NCI-H1694 (cell line): Measurements from ENCODE around the gene DNAAF8.
"Not testable (repeated sequence)": the region's sequence is repeated elsewhere in the genome, so short reads cannot be mapped to it uniquely, and the experiment has no call there.

Source experiments
- DNase-seq: peaks from one replicate; lab custom pipeline; 2025; lab: John Stamatoyannopoulos, UW

The DNAAF8 gene

GRCh38 chr16:4723071-4723767 is 11.1 kb upstream of the DNAAF8 start:
- DNase-seq, result no peak

- no peak for DNase-seq
Observed at GRCh38 chr16:4724661-4725270, 9.6 kb upstream of the DNAAF8 start.

GRCh38 chr16:4726616-4727015 is 7.7 kb upstream of the DNAAF8 start:
- no peak for DNase-seq

- no peak for DNase-seq
Observed at GRCh38 chr16:4728676-4729075, 5.7 kb upstream of the DNAAF8 start.

GRCh38 chr16:4729876-4730275 is 4.5 kb upstream of the DNAAF8 start:
- no peak for DNase-seq

- DNase-seq, result no peak
Observed at GRCh38 chr16:4733211-4733742, 1.1 kb upstream of the DNAAF8 start.

GRCh38 chr16:4733747-4734062 is 632 bp upstream of the DNAAF8 start:
- DNase-seq, result no peak

- peak; percentile 43 for DNase-seq
Observed at GRCh38 chr16:4734730-4735535, 596 bp downstream of the DNAAF8 start.

GRCh38 chr16:4736546-4736945 is 2.2 kb downstream of the DNAAF8 start:
- no peak for DNase-seq

- DNase-seq, result no peak
Observed at GRCh38 chr16:4737545-4737944, 3.2 kb downstream of the DNAAF8 start.

- not testable (repeated sequence) for DNase-seq
Observed at GRCh38 chr16:4738370-4738769, 4.0 kb downstream of the DNAAF8 start.

- no peak for DNase-seq
Observed at GRCh38 chr16:4743226-4743878, 9.0 kb downstream of the DNAAF8 start.

- no peak for DNase-seq
Observed at GRCh38 chr16:4744555-4745273, 10.4 kb downstream of the DNAAF8 start.

GRCh38 chr16:4745274-4745569 is 10.9 kb downstream of the DNAAF8 start:
- DNase-seq, result no peak

GRCh38 chr16:4746215-4746614 is 11.9 kb downstream of the DNAAF8 start:
- DNase-seq, result no peak

GRCh38 chr16:4746991-4747574 is 12.7 kb downstream of the DNAAF8 start:
- DNase-seq, result no peak

GRCh38 chr16:4747906-4748681 is 13.8 kb downstream of the DNAAF8 start:
- no peak for DNase-seq

- no peak for DNase-seq
Observed at GRCh38 chr16:4748682-4749411, 14.5 kb downstream of the DNAAF8 start.

GRCh38 chr16:4749700-4750257 is 15.4 kb downstream of the DNAAF8 start:
- DNase-seq, result no peak

GRCh38 chr16:4750896-4751295 is 16.6 kb downstream of the DNAAF8 start:
- no peak for DNase-seq
